C4-2B (cell line): ENCODE data around the gene ZNF365.
"Not testable (repeated sequence)": the region's sequence is repeated elsewhere in the genome, so short reads cannot be mapped to it uniquely, and the experiment has no call there.

Experiments
- ZFX ChIP-seq: fragments of 450-650 bp; IDR thresholded peaks from 2 replicates; pipeline ENCODE4 v1.6.1; 2017
- TF ChIP-seq, protein P1 (sequence below): fragments of 450-650 bp; conservative IDR thresholded peaks from 2 replicates; pipeline ENCODE4 v1.5.1; 2017; ENCODE audit warnings: mild to moderate bottlenecking

DNA sequence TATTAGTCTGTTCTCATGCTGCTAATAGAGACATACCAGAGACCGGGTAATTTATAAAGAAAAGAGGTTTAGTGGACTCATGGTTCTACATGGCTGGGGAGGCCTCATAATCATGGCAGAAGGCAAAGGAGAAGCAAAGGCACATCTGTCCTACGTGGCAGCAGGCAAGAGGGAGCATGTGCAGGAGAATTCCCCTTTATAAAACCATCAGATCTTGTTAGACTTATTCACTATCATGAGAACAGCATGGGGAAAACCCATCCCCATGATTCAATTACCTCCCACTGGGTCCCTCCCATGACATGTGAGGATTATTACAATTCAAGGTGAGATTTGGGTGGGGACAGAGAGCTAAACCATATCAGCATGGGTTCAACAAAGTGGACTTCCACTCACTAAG, 16.0 kb upstream of the ZNF365 start:
- TF ChIP-seq, protein P1, sequence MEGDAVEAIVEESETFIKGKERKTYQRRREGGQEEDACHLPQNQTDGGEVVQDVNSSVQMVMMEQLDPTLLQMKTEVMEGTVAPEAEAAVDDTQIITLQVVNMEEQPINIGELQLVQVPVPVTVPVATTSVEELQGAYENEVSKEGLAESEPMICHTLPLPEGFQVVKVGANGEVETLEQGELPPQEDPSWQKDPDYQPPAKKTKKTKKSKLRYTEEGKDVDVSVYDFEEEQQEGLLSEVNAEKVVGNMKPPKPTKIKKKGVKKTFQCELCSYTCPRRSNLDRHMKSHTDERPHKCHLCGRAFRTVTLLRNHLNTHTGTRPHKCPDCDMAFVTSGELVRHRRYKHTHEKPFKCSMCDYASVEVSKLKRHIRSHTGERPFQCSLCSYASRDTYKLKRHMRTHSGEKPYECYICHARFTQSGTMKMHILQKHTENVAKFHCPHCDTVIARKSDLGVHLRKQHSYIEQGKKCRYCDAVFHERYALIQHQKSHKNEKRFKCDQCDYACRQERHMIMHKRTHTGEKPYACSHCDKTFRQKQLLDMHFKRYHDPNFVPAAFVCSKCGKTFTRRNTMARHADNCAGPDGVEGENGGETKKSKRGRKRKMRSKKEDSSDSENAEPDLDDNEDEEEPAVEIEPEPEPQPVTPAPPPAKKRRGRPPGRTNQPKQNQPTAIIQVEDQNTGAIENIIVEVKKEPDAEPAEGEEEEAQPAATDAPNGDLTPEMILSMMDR: not testable (repeated sequence)
- not testable (repeated sequence) for TF ChIP-seq ZFX
